ENCODE data around the gene TAF11L6. TPM values are rescaled to one million over a fixed set of nuclear protein-coding genes. Genes with fewer than 3 reads are reported as not detected.
"Not testable (repeated sequence)": the region's sequence is repeated elsewhere in the genome, so short reads cannot be mapped to it uniquely, and the experiment has no call there.

TAF11L6 gene
- total RNA-seq, 1 donor from 2014 or later: not detected

DNA sequence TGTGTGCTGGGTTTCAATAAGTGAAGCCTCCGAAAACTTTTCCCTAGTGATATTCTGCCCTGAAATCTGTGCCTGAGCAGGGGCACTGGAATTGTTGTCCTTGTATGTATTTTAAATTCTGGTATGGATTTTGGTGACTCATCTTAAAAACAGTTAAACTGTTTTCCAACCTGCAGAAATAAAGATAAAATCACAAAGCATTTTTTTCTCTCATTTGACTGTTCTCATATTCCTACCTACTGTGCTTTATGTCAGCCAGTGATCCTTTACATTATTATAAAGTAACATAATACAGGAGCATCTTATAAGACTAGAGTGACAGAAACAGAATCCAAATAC is 41.3 kb upstream of the TAF11L6 start:
- Mint-ChIP-seq H3K27me3 (ENCODE audit: insufficient read depth, low read depth) (no peaks in the 10 kb centered on the region), H3K27ac (no peak overlapping the region), H3K4me1 (no peaks in the 10 kb centered on the region)

DNA sequence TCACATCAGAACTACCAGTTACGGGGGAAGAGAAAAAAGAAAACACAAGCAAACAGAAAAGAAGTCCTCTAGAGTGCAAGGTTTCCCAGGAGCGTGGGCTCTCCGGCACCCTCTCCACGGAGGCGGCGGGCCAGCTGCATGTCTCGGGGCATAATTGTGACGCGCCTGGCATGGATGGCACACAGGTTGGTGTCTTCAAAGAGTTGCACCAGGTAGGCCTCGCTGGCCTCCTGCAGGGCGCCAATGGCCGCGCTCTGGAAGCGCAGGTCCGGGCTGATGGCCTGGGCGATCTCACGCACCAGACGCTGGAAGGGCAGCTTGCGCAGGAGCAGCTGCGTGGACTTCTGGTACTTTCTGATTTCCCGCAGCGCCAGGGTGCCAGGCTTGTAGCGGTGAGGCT is 37.2 kb upstream of the TAF11L6 start:
- H3K4me3 ChIP-seq; H2AFZ ChIP-seq (replicated peaks); DNase-seq (ENCODE audit: low spot score); H3K9ac ChIP-seq; H3K27ac Mint-ChIP-seq; H3K79me2 ChIP-seq (ENCODE audit: low read depth); H3K4me3 Mint-ChIP-seq; H3K4me1 Mint-ChIP-seq; H3K27ac ChIP-seq; H3K4me2 ChIP-seq; H3K27me3 ChIP-seq; H3K36me3 Mint-ChIP-seq; H3K27me3 Mint-ChIP-seq (ENCODE audit: insufficient read depth, low read depth); H3K4me1 ChIP-seq; H3K36me3 ChIP-seq; H3K9me3 Mint-ChIP-seq; H4K20me1 ChIP-seq (ENCODE audit: low read depth); H3K9me3 ChIP-seq (ENCODE audit: low read depth); H3F3A ChIP-seq (ENCODE audit: low read depth): not testable (repeated sequence)

More for the DNA sequence above, 41.3 kb upstream of the TAF11L6 start:
- H3K79me2 ChIP-seq (ENCODE audit: low read depth): no peaks in the 10 kb centered on the region
- H3K4me3 Mint-ChIP-seq: no peak overlapping the region
- no peak for DNase-seq (ENCODE audit: low spot score)
- H2AFZ ChIP-seq (replicated peaks): no peak overlapping the region
- no peaks in the 10 kb centered on the region for H3F3A ChIP-seq (ENCODE audit: low read depth)
- H3K9ac ChIP-seq: no peak overlapping the region
- TF ChIP-seq, protein P1, sequence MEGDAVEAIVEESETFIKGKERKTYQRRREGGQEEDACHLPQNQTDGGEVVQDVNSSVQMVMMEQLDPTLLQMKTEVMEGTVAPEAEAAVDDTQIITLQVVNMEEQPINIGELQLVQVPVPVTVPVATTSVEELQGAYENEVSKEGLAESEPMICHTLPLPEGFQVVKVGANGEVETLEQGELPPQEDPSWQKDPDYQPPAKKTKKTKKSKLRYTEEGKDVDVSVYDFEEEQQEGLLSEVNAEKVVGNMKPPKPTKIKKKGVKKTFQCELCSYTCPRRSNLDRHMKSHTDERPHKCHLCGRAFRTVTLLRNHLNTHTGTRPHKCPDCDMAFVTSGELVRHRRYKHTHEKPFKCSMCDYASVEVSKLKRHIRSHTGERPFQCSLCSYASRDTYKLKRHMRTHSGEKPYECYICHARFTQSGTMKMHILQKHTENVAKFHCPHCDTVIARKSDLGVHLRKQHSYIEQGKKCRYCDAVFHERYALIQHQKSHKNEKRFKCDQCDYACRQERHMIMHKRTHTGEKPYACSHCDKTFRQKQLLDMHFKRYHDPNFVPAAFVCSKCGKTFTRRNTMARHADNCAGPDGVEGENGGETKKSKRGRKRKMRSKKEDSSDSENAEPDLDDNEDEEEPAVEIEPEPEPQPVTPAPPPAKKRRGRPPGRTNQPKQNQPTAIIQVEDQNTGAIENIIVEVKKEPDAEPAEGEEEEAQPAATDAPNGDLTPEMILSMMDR (IDR thresholded peaks at IDR 0.05): no peak
- TF ChIP-seq EZH2 (IDR thresholded peaks at IDR 0.05) (no peak), EZH2phosphoT487 (IDR thresholded peaks at IDR 0.05) (no peak)
- H3K27me3 ChIP-seq: no peaks in the 10 kb centered on the region
- H3K9me3 Mint-ChIP-seq: peaks cover 1% of the 10 kb centered on the region
- H3K36me3 ChIP-seq: no peaks in the 10 kb centered on the region
- no peak overlapping the region for H3K27ac ChIP-seq
- no peaks in the 10 kb centered on the region for H3K4me1 ChIP-seq
- no peaks in the 10 kb centered on the region for H4K20me1 ChIP-seq (ENCODE audit: low read depth)
- no peak overlapping the region for H3K4me3 ChIP-seq
- no peaks in the 10 kb centered on the region for H3K9me3 ChIP-seq (ENCODE audit: low read depth)
- no peak overlapping the region for H3K4me2 ChIP-seq
- H3K36me3 Mint-ChIP-seq: no peaks in the 10 kb centered on the region

DNA sequence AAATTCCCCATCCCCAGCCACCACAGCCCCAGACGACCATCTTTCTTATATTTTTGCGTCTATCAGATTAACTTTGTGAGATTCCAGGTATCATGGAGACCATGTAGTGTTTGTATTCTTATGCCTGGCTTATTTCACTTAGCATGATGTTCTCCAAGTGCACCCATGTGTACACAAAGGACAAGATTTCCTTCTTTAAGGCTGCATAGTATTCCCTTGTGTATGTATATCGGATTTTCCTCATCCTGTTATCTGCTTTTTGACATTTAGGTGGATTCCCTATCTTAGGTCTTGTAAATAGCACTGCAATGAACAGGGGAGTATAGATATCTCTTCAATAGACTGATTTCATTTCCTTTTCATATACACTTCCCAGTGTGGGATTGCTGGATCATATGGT is 35.7 kb upstream of the TAF11L6 start:
- Histone ChIP-seq H3K4me1 (no peaks in the 10 kb centered on the region), H3F3A (ENCODE audit: low read depth) (no peaks in the 10 kb centered on the region), H2AFZ (replicated peaks) (no peak overlapping the region), H3K4me3 (no peak overlapping the region), H4K20me1 (ENCODE audit: low read depth) (no peaks in the 10 kb centered on the region), H3K4me2 (no peak overlapping the region), H3K9ac (no peak overlapping the region), H3K36me3 (no peaks in the 10 kb centered on the region), H3K27me3 (no peaks in the 10 kb centered on the region), H3K9me3 (ENCODE audit: low read depth) (no peaks in the 10 kb centered on the region), H3K79me2 (ENCODE audit: low read depth) (no peaks in the 10 kb centered on the region), H3K27ac (no peak overlapping the region)
- H3K4me1 Mint-ChIP-seq: no peaks in the 10 kb centered on the region
- no peaks in the 10 kb centered on the region for H3K27me3 Mint-ChIP-seq (ENCODE audit: insufficient read depth, low read depth)
- H3K27ac Mint-ChIP-seq: no peak overlapping the region
- no peaks in the 10 kb centered on the region for H3K36me3 Mint-ChIP-seq
- no peak for DNase-seq (ENCODE audit: low spot score)
- TF ChIP-seq, protein P1 (IDR thresholded peaks at IDR 0.05): no peak
- TF ChIP-seq EZH2 (IDR thresholded peaks at IDR 0.05): no peak
- no peak for TF ChIP-seq EZH2phosphoT487 (IDR thresholded peaks at IDR 0.05)
- no peak overlapping the region for H3K4me3 Mint-ChIP-seq
- H3K9me3 Mint-ChIP-seq: peaks cover 3% of the 10 kb centered on the region

DNA sequence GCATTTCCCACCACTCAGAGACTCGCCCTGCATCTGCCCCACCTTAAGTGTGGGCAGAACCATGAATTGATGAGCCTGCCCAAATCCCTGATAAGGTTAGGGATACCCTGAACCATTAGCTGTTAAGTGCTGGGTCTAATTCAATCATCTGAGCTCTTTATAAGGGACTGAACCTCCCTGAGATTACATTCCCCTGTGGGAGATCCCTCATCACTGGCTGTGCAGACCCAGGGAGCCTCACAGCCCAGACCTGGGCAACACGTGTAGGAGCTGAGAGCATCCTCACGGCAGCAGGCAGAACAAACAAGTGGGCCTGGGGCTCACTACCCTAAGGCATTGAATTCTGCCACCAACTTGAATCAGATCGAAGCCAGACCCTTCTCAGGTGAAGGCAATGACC is 31.0 kb upstream of the TAF11L6 start:
- H3K9ac ChIP-seq: no peak overlapping the region
- Mint-ChIP-seq H3K27me3 (ENCODE audit: insufficient read depth, low read depth) (peaks cover 5% of the 10 kb centered on the region), H3K36me3 (no peaks in the 10 kb centered on the region), H3K27ac (no peak overlapping the region), H3K4me1 (no peaks in the 10 kb centered on the region), H3K4me3 (no peak overlapping the region), H3K9me3 (no peaks in the 10 kb centered on the region)
- no peaks in the 10 kb centered on the region for H4K20me1 ChIP-seq (ENCODE audit: low read depth)
- H3K27ac ChIP-seq: no peak overlapping the region
- no peaks in the 10 kb centered on the region for H3K36me3 ChIP-seq
- H3K4me3 ChIP-seq: no peak overlapping the region
- no peaks in the 10 kb centered on the region for H3K79me2 ChIP-seq (ENCODE audit: low read depth)
- no peak overlapping the region for H2AFZ ChIP-seq (replicated peaks)
- no peaks in the 10 kb centered on the region for H3F3A ChIP-seq (ENCODE audit: low read depth)
- no peaks in the 10 kb centered on the region for H3K27me3 ChIP-seq
- H3K9me3 ChIP-seq (ENCODE audit: low read depth): no peaks in the 10 kb centered on the region
- H3K4me2 ChIP-seq: no peak overlapping the region
- H3K4me1 ChIP-seq: no peaks in the 10 kb centered on the region
- TF ChIP-seq, protein P1 (IDR thresholded peaks at IDR 0.05): no peak
- TF ChIP-seq EZH2 (IDR thresholded peaks at IDR 0.05) (no peak), EZH2phosphoT487 (IDR thresholded peaks at IDR 0.05) (no peak)
- no peak for DNase-seq (ENCODE audit: low spot score)

DNA sequence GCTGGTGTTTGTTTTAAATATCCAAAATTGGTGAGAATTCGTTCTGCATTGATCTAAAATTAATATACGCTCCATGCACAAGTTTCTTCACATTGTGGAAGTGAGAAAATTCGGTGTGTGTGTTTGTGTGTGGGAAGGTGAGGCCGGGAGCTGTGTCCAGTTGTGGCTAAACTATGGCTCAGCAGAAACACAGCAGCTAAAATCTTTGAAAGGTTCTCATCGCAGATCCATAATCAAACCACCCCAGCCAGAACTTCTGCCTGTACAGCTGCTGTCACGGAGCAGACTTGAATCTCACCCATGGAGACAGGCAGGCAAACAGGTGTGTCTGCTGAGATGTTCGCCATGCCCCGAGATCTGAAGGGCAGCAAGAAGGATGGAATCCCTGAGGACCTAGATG is 30.5 kb upstream of the TAF11L6 start, which contains the start of gene TAF11L2:
Gene TAF11L2, plus strand, starts transcription at position 301 of the 400 bp plus-strand sequence.
- not testable (repeated sequence) for H3K4me1 Mint-ChIP-seq; H3K27me3 ChIP-seq; H3K9me3 ChIP-seq (ENCODE audit: low read depth); H3K4me1 ChIP-seq; H3K27ac ChIP-seq; H3F3A ChIP-seq (ENCODE audit: low read depth); H3K36me3 ChIP-seq; H3K79me2 ChIP-seq (ENCODE audit: low read depth); H3K4me3 ChIP-seq; H4K20me1 ChIP-seq (ENCODE audit: low read depth); H2AFZ ChIP-seq (replicated peaks); H3K36me3 Mint-ChIP-seq; H3K4me3 Mint-ChIP-seq; H3K27me3 Mint-ChIP-seq (ENCODE audit: insufficient read depth, low read depth); H3K9me3 Mint-ChIP-seq; H3K4me2 ChIP-seq; H3K9ac ChIP-seq; DNase-seq (ENCODE audit: low spot score)
- H3K27ac Mint-ChIP-seq: peak within 1 kb of the TSS; percentile 72
